HG02798 (cell line): ENCODE measurements around the gene TCP11L2.

Source experiments
- ATAC-seq: cut with Tn5 transposase; IDR thresholded peaks from one replicate; pipeline ENCODE4 v1.9.1; 2021; ENCODE audit warnings: mild to moderate bottlenecking; ENCODE audit not compliant: unreplicated experiment, poor library complexity

TCP11L2 gene

DNA sequence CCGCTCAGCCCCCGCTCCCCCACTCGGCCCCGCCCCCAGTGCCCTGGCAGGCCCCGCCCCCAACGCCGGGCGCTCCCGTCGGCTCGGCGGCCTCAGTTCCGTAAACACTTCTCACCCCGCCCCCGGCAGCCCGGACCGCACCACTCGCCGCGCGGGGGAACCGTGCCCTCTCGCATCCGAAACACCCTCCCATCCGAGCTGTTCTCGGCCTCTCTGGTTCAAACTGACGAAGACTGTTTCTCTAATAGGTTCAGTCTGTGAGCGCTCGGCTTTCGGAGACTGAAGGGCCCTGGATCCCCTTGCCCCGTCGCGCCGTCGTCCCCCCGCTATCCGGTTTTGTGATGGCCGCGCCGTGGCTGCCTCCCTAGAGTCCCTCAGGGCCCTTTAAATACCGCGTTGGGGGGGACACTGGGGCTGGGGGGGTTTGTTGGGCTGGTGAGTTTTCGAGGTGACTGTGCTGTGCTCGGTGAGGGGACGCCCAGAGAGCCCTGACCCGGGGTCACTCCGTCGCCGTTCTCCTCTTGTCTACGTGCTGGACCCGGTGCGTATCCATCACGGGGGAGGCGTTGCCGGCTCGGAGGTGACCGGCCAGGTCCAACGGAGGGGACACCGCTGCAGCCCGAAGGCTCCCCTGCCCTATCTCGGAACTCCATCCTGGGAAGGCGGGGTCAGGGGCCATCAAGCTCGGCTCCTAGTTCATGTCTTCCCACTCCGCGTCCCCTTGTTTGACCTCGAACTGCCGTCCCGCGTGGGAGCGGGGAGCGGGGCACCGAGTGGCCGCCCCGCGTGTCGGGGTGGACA is at the start of gene TCP11L2:
Gene TCP11L2, plus strand, starts transcription at position 333 of the 801 bp plus-strand sequence. CDS start 8,343 bp downstream, outside the sequence.
- ATAC-seq: peak; percentile 89

- ATAC-seq: no peak
Measured at GRCh38 chr12:106254724-106255123, 47.8 kb upstream of the TCP11L2 start.

DNA sequence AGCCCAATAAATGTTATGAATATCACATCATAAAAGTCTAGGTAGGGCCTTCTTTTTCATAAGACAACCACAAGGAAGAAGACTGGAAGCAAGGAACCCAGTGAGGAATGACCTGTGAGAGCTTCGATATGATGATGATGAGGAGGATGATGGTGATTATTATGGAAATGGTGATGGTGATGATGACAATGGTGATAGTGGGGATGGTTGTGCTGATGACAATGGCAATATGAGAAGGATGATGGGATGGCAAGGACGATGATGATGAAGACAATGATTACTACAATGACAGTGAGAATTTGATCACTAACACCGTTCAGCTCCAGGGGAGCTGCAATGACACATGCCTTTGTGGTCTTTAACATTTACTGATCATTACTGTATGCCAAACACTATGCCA is 47.0 kb upstream of the TCP11L2 start:
- no peak for ATAC-seq

DNA sequence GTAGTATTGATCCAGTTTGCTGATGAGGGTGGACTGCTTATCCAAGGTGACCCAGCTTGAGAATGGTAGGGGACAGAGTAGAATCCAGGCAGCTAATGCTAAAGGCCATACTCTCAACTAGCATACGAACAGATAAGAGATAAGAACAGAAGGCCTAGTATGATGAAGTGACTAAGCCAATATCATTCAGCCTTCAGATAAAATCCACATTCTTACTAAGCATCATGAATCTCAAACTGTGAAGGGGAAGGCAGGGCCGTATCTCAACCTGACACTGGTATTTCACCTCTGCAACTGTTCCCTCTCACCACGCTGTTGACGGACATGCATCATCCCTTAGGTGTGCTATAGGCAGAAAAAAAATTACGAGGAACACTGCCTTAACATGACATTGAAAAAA is 46.6 kb upstream of the TCP11L2 start:
- no peak for ATAC-seq

- no peak for ATAC-seq
Measured at GRCh38 chr12:106256524-106256923, 46.0 kb upstream of the TCP11L2 start.

DNA sequence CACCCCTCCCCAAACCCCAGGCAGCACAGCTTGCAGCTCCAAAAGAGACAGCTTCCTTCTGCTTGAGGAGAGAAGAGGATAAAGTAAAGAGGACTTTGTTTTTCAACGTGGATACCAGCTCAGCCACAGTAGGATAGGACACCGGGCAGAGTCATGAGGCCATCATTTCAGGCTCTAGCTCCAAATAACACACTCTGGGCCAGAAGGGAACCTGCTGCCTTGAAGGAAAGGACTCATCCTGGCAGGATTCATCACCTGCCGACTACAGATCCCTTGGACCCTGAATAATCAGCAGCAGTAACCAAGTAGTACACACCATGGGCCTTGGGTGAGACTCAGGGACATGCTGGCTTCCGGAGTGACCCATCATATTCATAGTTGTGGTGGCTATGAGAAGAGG is 44.3 kb upstream of the TCP11L2 start:
- ATAC-seq: no peak

- no peak for ATAC-seq
Measured at GRCh38 chr12:106258935-106259334, 43.6 kb upstream of the TCP11L2 start.

DNA sequence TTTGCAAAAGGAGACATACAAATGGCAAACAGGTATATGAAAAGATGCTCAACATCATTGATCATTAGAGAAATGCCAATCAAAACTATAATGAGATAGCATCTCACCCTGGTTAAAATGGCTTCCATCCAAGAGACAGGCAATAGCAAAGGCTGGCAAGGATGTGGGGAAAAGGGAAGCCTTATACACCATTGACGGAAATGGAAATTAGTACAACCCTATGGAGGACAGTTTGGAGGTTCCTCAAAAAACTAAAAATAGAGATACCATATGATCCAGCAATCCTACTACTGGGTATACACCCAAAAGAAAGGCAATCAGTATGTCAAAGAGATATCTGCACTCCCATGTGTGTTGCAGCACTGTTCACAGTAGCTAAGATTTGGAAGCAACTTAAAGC is 37.4 kb upstream of the TCP11L2 start:
- ATAC-seq: no peak

DNA sequence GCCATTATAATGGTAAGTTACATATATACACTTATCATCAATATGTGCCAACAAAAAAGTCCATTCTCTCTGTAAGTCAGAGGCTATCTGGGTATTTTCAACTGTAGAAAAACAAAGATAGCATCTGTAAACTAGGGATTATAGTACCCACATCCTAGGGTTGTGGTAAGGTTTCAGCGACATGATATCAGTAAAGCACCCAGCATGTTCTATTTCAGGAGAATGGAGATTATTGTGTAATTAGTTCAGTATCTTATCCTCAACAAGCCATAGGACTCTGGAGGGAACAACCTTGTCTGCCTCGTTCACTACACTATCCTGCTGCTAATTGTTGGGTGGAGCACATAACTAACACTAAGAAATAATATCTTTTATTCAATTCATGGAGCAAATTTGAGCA is 35.0 kb upstream of the TCP11L2 start:
- no peak for ATAC-seq

DNA sequence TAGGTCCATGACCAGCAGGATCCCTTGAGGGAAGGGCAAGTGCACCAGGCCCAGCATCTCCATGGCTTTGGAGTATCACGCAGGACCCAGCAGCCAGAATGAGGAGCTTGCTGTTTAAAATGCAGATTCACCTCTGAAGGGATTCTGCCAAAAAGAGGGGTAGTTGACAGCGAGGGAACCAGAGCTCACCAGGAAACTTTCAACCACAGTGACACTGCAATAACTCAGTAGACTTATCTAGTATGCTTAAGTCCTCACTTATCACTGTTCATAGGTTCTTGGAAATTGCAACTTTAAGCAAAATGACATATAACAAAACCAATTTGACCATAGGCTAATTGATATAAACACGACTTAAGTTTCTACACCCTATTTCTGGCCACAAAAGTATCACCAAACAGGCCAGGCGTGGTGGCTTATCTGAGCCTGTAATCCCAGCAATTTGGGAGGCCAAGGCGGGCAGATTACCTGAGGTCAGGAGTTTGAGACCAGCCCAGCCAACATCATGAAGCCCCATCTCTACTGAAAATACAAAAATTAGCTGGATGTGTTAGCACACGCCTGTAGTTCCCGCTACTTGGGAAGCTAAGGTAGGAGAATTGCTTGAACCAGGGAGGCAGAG is 33.3 kb upstream of the TCP11L2 start:
- ATAC-seq: no peak

DNA sequence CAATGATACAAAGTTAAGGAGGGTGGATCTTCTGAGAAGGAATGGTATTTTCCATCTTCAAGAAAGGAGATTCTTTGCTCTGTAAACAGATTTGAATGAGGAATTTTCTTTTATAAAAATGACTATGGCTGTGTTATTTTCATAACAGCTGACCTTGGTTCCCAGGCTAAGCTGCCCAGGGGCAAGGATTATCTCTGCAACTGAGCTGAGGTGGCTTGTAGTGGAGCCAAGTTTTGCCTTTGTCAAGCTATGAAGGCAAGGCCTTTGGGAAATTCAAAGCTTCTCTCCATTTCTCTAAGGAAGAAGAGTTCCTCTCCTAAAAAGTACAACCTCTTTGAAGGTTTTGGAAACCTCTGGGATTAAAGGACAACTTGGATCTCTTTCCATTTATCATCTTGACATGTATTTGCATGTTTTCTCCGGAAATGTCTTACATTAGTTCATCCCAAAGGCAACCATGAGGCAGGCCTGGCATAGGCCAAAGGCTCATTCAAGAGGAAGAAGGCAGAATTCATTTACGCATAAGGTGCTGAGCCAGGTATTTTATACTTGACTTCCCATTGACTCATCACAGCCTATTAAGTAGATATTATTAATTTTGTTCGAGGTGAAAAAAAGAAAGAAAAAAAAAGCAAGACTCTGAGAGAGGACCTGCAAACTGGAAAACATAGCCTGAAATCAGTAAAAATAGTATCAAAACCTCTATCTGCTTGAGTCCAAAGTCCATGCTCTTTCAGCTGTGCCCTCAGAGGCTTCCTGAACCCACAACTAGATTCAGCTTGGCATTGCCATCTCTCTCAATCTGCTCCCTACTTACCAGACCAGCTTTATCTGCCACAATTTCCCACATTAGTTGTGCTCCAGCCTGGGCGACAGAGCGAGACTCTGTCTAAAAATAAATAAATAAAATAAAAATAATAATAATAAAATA is 30.7 kb upstream of the TCP11L2 start:
- no peak for ATAC-seq

DNA sequence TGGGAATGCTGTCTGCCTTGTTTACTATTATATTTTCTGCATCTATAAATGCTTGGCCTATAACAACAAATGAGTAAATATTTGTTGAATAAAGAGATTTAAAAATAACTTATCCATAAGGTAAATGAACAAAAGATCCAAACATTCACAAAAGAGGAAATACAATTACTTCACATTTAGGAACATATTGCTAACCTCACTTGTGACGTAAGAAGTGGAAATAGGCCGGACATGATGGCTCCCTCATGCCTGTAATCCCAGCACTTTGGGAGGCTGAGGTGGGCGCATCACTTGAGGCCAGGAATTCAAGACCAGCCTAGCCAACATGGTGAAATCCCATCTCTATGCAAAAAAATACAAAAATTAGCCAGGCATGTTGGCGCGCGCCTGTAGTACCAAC is 29.0 kb upstream of the TCP11L2 start:
- no peak for ATAC-seq

- no peak for ATAC-seq
Measured at GRCh38 chr12:106274012-106274411, 28.5 kb upstream of the TCP11L2 start.

DNA sequence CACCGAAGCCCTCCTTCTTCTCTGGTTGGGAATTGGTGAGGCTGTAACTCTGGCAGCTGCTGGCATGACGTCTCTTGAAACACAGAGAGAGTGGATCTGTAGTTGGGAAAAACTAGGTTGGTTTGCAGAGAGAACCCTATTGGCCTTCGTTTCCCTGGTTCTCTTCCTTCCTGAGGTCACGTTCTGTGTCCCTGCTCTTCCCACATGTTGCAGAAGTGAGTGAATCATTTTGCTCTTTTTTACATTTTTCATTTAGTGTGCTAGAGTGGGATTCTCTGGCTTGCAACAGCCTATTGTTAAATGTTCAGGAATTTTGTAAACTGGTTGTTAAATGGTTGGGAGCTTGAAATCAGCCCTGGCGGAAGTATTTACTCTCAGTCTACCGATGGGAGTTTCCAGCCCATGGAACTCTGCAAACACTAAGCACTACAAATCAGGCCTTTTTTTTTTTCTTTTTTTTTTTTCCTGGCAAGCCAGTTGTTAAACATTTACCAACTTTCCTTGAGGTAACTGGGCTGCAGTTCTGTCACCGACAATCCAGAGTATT is 27.9 kb upstream of the TCP11L2 start:
- no peak for ATAC-seq

DNA sequence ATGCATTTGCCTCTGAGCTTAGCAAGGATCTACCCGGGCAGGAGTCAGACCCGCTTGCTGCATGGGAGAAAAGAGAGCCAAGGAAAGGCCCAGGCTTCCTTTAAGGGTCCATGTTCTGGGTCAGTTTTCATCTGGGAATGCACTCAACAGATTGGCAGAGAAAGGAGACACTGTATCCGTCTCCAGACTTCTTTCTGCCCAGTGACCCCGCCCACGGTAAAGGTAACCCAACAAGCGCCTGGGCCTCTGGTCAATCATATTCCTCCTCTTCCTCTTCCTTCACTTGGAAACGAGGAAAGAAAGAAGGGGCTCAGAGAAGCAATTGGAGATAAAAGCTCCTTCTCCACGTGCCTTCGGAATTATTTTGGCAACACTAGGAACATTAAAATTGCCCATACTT is 27.1 kb upstream of the TCP11L2 start:
- no peak for ATAC-seq

DNA sequence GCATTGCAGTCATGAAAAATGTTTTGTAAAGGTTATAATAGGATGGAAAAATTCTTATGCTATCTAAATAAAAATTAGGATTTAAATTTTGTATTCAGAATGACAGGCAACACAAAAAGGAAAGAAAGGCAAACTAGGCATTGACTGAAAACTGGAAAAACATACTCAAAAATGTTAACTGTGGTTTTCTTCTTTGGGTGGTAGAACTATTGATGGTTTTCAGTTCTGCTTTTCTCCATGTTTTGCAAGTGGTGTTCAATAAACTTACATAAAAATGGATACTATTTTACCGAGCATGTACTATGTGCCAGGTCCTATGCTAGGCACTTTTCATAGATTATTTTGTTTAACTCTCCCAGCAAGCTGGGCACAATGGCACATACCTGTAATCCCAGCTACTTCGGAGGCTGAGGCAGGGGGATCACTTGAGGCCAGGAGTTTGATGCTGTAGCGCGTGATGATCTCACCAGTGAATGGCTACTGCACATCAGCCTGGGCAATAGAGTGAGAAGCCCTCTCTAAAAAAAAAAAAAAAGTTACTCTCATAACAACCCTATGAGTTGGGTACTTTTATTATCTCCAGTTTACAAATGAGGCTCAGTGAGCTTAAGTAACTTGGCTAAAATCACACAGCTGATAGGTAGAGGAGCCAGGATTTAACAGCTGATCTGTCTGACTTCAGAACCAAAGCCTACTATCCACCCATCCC is 26.3 kb upstream of the TCP11L2 start:
- ATAC-seq: peak; percentile 76

DNA sequence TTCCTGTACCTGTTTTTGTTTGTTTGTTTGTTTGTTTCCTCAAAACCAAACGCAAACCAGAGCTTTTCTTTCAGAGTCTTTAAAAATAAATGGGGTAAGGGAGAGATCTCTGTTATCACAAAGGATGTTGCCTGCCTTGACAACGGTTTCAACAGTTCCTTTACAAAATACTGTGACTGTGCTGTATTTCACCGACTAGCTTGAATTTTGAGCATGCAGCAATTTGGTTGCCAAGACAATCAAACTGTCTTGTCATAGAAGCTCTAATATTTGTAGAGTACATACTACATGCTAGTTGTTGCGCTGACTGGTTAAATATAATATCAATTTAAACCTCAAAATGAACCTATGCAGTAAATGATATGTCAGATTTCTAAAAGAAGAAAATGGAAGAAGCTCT is 22.4 kb upstream of the TCP11L2 start:
- no peak for ATAC-seq

GRCh38 chr12:106281056-106281782 is 21.3 kb upstream of the TCP11L2 start:
- no peak for ATAC-seq

DNA sequence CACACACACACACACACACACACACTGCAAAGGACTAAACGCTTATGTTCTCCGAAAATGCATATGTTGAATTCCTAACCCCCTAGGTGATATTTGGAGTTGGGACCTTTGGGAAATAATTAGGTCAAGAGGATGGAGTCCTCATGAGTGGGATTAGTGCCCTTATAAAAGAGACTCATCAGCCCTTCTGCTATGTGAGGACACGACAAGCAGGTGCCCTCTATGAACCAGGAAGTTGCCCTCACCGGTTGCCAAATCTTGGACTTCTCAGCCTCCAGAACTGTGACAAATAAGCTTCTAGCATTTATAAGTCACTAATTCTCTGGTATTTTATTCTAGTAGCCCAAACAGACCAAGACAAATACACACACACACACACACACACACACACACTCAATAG is 20.7 kb upstream of the TCP11L2 start:
- no peak for ATAC-seq
